Neural cell (in vitro differentiated cells): ENCODE results near the gene ERICH4. TPM values are rescaled to one million over a fixed set of nuclear protein-coding genes. Genes with fewer than 3 reads are reported as not detected.

Experiments
- H2AFZ ChIP-seq: fragments of 200-600, 300-800 bp; sonication (generic), shearing (Covaris generic); 2 replicates; pipeline ENCODE4 v1.6.0; 2014; ENCODE audit warnings: low read depth, mild to moderate bottlenecking, antibody characterized with exemption, low read length, moderate library complexity
- H3F3A ChIP-seq: fragments of 200-600 bp; shearing (Covaris generic); 2 replicates; pipeline ENCODE4 v1.6.1; 2016; ENCODE audit warnings: mild to moderate bottlenecking, moderate library complexity, mixed read lengths, antibody characterized with exemption, low read length; ENCODE audit not compliant: insufficient read depth, poor library complexity, severe bottlenecking
- H3K27ac ChIP-seq: fragments of 200-600, 300-800 bp; sonication (generic), shearing (Covaris generic); 2 replicates; pipeline ENCODE4 v1.5.1; 2014; ENCODE audit warnings: mild to moderate bottlenecking, low read length, moderate library complexity
- H3K27me3 ChIP-seq: fragments of 300-800, 200-600 bp; sonication (generic), shearing (Covaris generic); 2 replicates; pipeline ENCODE4 v1.6.0; 2014; ENCODE audit warnings: mild to moderate bottlenecking, low read depth, low read length, moderate library complexity; ENCODE audit not compliant: insufficient read depth
- H3K36me3 ChIP-seq: fragments of 300-800, 200-600 bp; sonication (generic), shearing (Covaris generic); 2 replicates; pipeline ENCODE4 v1.5.1; 2014; ENCODE audit warnings: mild to moderate bottlenecking, antibody characterized with exemption, low read length, moderate library complexity; ENCODE audit not compliant: insufficient read depth
- H3K4me2 ChIP-seq: fragments of 300-800, 200-600 bp; sonication (generic), shearing (Covaris generic); 2 replicates; pipeline ENCODE4 v1.6.0; 2014; ENCODE audit warnings: mild to moderate bottlenecking, low read length
- H3K4me3 ChIP-seq: fragments of 300-800, 200-600 bp; sonication (generic), shearing (Covaris generic); 2 replicates; pipeline ENCODE4 v1.5.1; 2014; ENCODE audit warnings: mild to moderate bottlenecking, low read length, moderate library complexity
- H3K79me2 ChIP-seq: fragments of 200-600 bp; shearing (Covaris generic); replicated peaks from 2 replicates; pipeline ENCODE4 v1.6.0; 2014; ENCODE audit warnings: mild to moderate bottlenecking, low read length, moderate library complexity; ENCODE audit not compliant: insufficient read depth
- H3K9ac ChIP-seq: fragments of 300-800, 200-600 bp; sonication (generic), shearing (Covaris generic); 2 replicates; pipeline ENCODE4 v1.6.1; 2016; ENCODE audit warnings: mild to moderate bottlenecking, low read length, mixed read lengths
- H3K9me2 ChIP-seq: fragments of 200-600 bp; shearing (Covaris generic); 2 replicates; pipeline ENCODE4 v1.6.1; 2016; ENCODE audit warnings: mild to moderate bottlenecking, low read length, mixed read lengths; ENCODE audit not compliant: insufficient read depth
- H3K9me3 ChIP-seq: fragments of 200-600, 300-800 bp; sonication (generic), shearing (Covaris generic); 2 replicates; pipeline ENCODE4 v1.6.1; 2016; ENCODE audit warnings: mild to moderate bottlenecking, mixed run types, low read length, moderate library complexity, mixed read lengths
- H4K20me1 ChIP-seq: fragments of 200-600 bp; shearing (Covaris generic); 2 replicates; pipeline ENCODE4 v1.6.1; 2016; ENCODE audit warnings: mild to moderate bottlenecking, mixed run types; ENCODE audit not compliant: insufficient read depth
- CTCF ChIP-seq: fragments of 450-650 bp; IDR thresholded peaks from 2 replicates; pipeline ENCODE4 v1.5.1; 2014; ENCODE audit warnings: antibody characterized with exemption, mild to moderate bottlenecking, moderate library complexity; ENCODE audit not compliant: poor library complexity, severe bottlenecking
- EP300 ChIP-seq: fragments of 450-650 bp; conservative IDR thresholded peaks from 2 replicates; pipeline ENCODE4 v1.6.1; 2014; ENCODE audit warnings: antibody characterized with exemption, mild to moderate bottlenecking, moderate library complexity; ENCODE audit not compliant: poor library complexity, severe bottlenecking
- EZH2 ChIP-seq: fragments of 200-600, 300-800 bp; shearing (Covaris generic), sonication (generic); IDR thresholded peaks from 2 replicates; pipeline ENCODE4 v1.6.1; 2014; ENCODE audit warnings: antibody characterized with exemption, low read length, borderline replicate concordance, mild to moderate bottlenecking; ENCODE audit not compliant: insufficient read depth, poor library complexity, severe bottlenecking
- MXI1 ChIP-seq: fragments of 450-650 bp; conservative IDR thresholded peaks from 2 replicates; pipeline ENCODE4 v1.6.1; 2014; ENCODE audit warnings: antibody characterized with exemption, mild to moderate bottlenecking; ENCODE audit not compliant: poor library complexity, severe bottlenecking
- POLR2AphosphoS5 ChIP-seq: IDR thresholded peaks from 2 replicates; pipeline ENCODE4 v1.6.1; 2012
- RAD21 ChIP-seq: fragments of 450-650 bp; conservative IDR thresholded peaks from 2 replicates; pipeline ENCODE4 v1.6.1; 2014; ENCODE audit warnings: antibody characterized with exemption, mild to moderate bottlenecking, moderate library complexity
- REST ChIP-seq: IDR thresholded peaks from 2 replicates; pipeline ENCODE4 v1.6.1; 2012; ENCODE audit warnings: borderline replicate concordance
- SMC3 ChIP-seq: fragments of 450-650 bp; conservative IDR thresholded peaks from 2 replicates; pipeline ENCODE4 v1.6.1; 2014; ENCODE audit warnings: antibody characterized with exemption, mild to moderate bottlenecking, moderate library complexity; ENCODE audit not compliant: poor library complexity
- TAF1 ChIP-seq: IDR thresholded peaks from 2 replicates; pipeline ENCODE4 v1.6.1; 2012; ENCODE audit warnings: low read depth
- polyA plus RNA-seq: library from polyadenylated mRNA; depleted of rRNA; stranded (reverse); fragments of >200 nt; gene quantifications from 2 replicates; pipeline ENCODE4 v1.2.3, GENCODE V29; 2014

The ERICH4 gene
- polyA plus RNA-seq, 1 donor from 2014 or later = not detected

GRCh38 chr19:41436674-41436951 lies 6.3 kb upstream of the ERICH4 start:
- no peaks in the 10 kb centered on the region for H3K27me3 ChIP-seq
- H3K36me3 ChIP-seq = no peaks in the 10 kb centered on the region
- H2AFZ ChIP-seq = no peak overlapping the region
- H3F3A ChIP-seq = no peaks in the 10 kb centered on the region
- no peaks in the 10 kb centered on the region for H3K9me3 ChIP-seq
- no peak overlapping the region for H3K4me3 ChIP-seq
- no peak for TF ChIP-seq RAD21
- TF ChIP-seq SMC3 = no peak
- no peak for TF ChIP-seq MXI1
- no peak for TF ChIP-seq POLR2AphosphoS5
- TF ChIP-seq EZH2 = no peak
- TF ChIP-seq CTCF = no peak
- TF ChIP-seq EP300 = no peak
- TF ChIP-seq TAF1 = no peak
- no peak for TF ChIP-seq REST
- no peaks in the 10 kb centered on the region for H4K20me1 ChIP-seq
- H3K4me2 ChIP-seq = no peak overlapping the region
- no peak overlapping the region for H3K9ac ChIP-seq
- no peaks in the 10 kb centered on the region for H3K9me2 ChIP-seq
- H3K79me2 ChIP-seq = peaks cover 9% of the 10 kb centered on the region
- no peak overlapping the region for H3K27ac ChIP-seq

GRCh38 chr19:41437944-41438574 lies 4.9 kb upstream of the ERICH4 start:
- Histone ChIP-seq H3K4me2 (no peak overlapping the region), H3K9ac (no peak overlapping the region), H3K27ac (no peak overlapping the region), H3K79me2 (peaks cover 9% of the 10 kb centered on the region), H3K4me3 (peak overlapping the region; percentile 75), H3F3A (no peaks in the 10 kb centered on the region), H4K20me1 (no peaks in the 10 kb centered on the region), H3K9me3 (no peaks in the 10 kb centered on the region), H3K27me3 (no peaks in the 10 kb centered on the region), H3K9me2 (no peaks in the 10 kb centered on the region), H2AFZ (no peak overlapping the region), H3K36me3 (no peaks in the 10 kb centered on the region)
- TF ChIP-seq POLR2AphosphoS5 = no peak
- no peak for TF ChIP-seq REST
- no peak for TF ChIP-seq MXI1
- no peak for TF ChIP-seq EP300
- no peak for TF ChIP-seq EZH2
- TF ChIP-seq TAF1 = no peak
- no peak for TF ChIP-seq SMC3
- no peak for TF ChIP-seq CTCF
- no peak for TF ChIP-seq RAD21
